Vagina (tissue), 2 donors: Measurements from ENCODE around the gene PLD1. TPM values are rescaled to one million over a fixed set of nuclear protein-coding genes. Genes with fewer than 3 reads are reported as not detected.
A peak's percentile ranks its signal among the peaks of the same experiment; 100 is the strongest.

Source experiments
- DNase-seq, 2 donors: peaks; one replicate each; pipeline ENCODE4 v3.0.0-alpha.2; 2017; ENCODE audit errors: extremely low spot score in 2 of 2
- H3K27ac ChIP-seq: fragments of 200-600 bp; sonication (generic); one replicate; pipeline ENCODE4 v1.5.1; 2019
- H3K27me3 ChIP-seq: fragments of 200-600 bp; sonication (generic); one replicate; pipeline ENCODE4 v1.5.1; 2019
- H3K36me3 ChIP-seq, 2 donors: fragments of 200-600 bp; sonication (generic); one replicate each; pipeline ENCODE4 v1.5.1; 2017 to 2019
- H3K4me1 ChIP-seq: fragments of 200-600 bp; sonication (generic); one replicate; pipeline ENCODE4 v1.5.1; 2019
- H3K4me3 ChIP-seq, 2 donors: fragments of 200-600 bp; sonication (generic); 1 replicate in 1 of 2; 2 replicates in 1 of 2; pipeline ENCODE4 v1.5.1; 2016 to 2019
- H3K9me3 ChIP-seq: fragments of 200-600 bp; sonication (generic); one replicate; pipeline ENCODE4 v1.5.1; 2019
- POLR2A ChIP-seq, 2 donors: fragments of 450-650 bp; IDR thresholded peaks; one replicate each; pipeline ENCODE4 v1.6.1; 2017; ENCODE audit warnings: antibody characterized with exemption in 2 of 2, mild to moderate bottlenecking in 2 of 2, moderate library complexity in 2 of 2
- POLR2AphosphoS5 ChIP-seq, 2 donors: sonication (generic); formaldehyde crosslinking; IDR thresholded peaks; one replicate each; pipeline ENCODE4 v1.9.0; 2017; ENCODE audit warnings: antibody characterized with exemption in 2 of 2, mild to moderate bottlenecking in 2 of 2, low read depth in 1 of 2; ENCODE audit not compliant: insufficient read depth in 1 of 2
- intact Hi-C: fragments of 100-400 bp; cut with DNase I; formaldehyde crosslinking; loops from one replicate; pipeline ENCODE4 v1.15.1; 2023
- total RNA-seq: library from RNA; depleted of rRNA; stranded (reverse); fragments of >200 nt; gene quantifications from one replicate; pipeline ENCODE4 v1.2.3, GENCODE V29; 2016
- TF ChIP-seq, protein P1 (sequence below), 3 experiments: fragments of 450-650 bp in 2 of 3; fragments of 200-600 bp in 1 of 3; sonication (generic) in 1 of 3; IDR thresholded peaks; one replicate each; pipeline ENCODE4 v1.5.1; 2017 to 2019; ENCODE audit warnings: antibody characterized with exemption in 3 of 3, mild to moderate bottlenecking in 2 of 3, moderate library complexity in 2 of 3

The PLD1 gene
- total RNA-seq, 1 donor from 2014 or later, result 35.6 TPM

DNA sequence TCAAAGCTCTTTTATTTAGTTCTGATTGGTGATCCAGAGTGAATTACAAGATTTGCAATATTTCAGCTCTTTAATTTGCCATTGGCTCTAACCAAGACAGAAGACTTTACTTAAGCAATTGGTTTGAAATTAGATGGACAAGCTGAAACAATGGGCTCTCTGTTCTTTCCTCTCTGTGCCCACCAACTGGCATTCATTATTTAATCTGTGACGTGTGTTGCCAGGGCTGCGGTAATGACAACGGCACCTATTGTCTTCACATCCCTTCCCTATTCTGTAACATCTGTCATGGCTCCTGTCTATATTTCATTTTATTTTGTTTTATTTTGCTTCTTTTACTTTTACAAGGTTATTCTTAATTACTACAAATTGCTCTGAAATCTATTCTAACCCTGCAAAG is 33.9 kb downstream of the PLD1 start:
- H3K36me3 ChIP-seq, result no peaks in the 10 kb centered on the region
- no peak for DNase-seq
- intact Hi-C loops, result loop anchor here (10.0 kb wide), 1 partner anchor 132 kb away; no protein-coding TSS in a partner anchor
- H3K4me3 ChIP-seq, result no peak overlapping the region
- H3K27ac ChIP-seq, result no peak overlapping the region
- no peak for TF ChIP-seq POLR2AphosphoS5 (IDR thresholded peaks at IDR 0.05; ENCODE audit: insufficient read depth in 1 of 2, low read depth in 1 of 2)
- TF ChIP-seq POLR2A (IDR thresholded peaks at IDR 0.05), result no peak
- TF ChIP-seq, protein P1, sequence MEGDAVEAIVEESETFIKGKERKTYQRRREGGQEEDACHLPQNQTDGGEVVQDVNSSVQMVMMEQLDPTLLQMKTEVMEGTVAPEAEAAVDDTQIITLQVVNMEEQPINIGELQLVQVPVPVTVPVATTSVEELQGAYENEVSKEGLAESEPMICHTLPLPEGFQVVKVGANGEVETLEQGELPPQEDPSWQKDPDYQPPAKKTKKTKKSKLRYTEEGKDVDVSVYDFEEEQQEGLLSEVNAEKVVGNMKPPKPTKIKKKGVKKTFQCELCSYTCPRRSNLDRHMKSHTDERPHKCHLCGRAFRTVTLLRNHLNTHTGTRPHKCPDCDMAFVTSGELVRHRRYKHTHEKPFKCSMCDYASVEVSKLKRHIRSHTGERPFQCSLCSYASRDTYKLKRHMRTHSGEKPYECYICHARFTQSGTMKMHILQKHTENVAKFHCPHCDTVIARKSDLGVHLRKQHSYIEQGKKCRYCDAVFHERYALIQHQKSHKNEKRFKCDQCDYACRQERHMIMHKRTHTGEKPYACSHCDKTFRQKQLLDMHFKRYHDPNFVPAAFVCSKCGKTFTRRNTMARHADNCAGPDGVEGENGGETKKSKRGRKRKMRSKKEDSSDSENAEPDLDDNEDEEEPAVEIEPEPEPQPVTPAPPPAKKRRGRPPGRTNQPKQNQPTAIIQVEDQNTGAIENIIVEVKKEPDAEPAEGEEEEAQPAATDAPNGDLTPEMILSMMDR (IDR thresholded peaks at IDR 0.05), result no peak
- peaks cover 14% of the 10 kb centered on the region for H3K4me1 ChIP-seq
- H3K9me3 ChIP-seq, result no peaks in the 10 kb centered on the region
- H3K27me3 ChIP-seq, result no peaks in the 10 kb centered on the region

DNA sequence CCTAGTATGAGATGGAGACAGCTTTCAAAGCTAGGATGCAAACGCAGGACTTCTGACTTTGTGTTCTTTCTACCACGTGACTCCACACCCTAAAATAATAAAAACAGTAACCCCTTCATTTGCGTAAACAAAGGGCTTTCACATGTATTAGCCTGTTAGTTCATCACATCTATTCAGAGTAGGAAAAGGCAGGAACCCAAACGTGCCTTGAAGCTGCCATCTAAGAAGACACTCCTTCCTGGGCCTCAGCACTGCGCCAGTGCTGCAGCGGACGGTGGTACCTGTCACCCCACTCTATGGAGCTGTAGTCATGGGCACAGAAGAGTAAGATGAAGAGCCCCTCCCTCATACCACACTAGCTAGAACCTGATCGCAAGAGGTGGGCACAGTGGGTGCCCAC is 34.3 kb downstream of the PLD1 start:
- no peak for DNase-seq
- TF ChIP-seq, protein P1 (IDR thresholded peaks at IDR 0.05), result no peak
- TF ChIP-seq POLR2A (IDR thresholded peaks at IDR 0.05) (no peak), POLR2AphosphoS5 (IDR thresholded peaks at IDR 0.05; ENCODE audit: insufficient read depth in 1 of 2, low read depth in 1 of 2) (no peak)
- intact Hi-C loops, result loop anchor here (10.0 kb wide), 1 partner anchor 131 kb away; no protein-coding TSS in a partner anchor
- Histone ChIP-seq H3K27ac (no peak overlapping the region), H3K9me3 (no peaks in the 10 kb centered on the region), H3K4me3 (no peak overlapping the region), H3K27me3 (no peaks in the 10 kb centered on the region), H3K36me3 (no peaks in the 10 kb centered on the region), H3K4me1 (peaks cover 18% of the 10 kb centered on the region)

DNA sequence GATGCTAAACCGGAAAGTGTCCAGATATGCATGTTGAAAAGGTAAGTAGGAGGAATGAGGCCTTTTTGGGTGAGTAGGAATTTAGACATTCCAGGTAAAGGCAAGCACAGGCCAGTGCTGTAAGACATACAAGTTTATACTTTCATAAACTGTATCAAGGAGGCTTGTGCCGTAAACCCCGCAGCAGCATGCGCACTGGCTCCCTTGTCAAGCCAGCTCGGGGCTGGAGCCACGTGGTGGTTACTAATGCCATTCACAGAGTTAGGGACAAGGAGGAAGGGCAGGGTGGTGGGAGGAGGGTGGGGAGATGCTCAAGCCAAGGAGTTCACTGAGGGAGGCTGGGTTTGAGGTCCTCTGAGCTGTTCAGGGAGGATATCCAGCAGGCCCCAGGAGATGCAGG is 35.8 kb downstream of the PLD1 start:
- no peaks in the 10 kb centered on the region for H3K36me3 ChIP-seq
- TF ChIP-seq, protein P1 (IDR thresholded peaks at IDR 0.05), result no peak
- TF ChIP-seq POLR2AphosphoS5 (IDR thresholded peaks at IDR 0.05; ENCODE audit: insufficient read depth in 1 of 2, low read depth in 1 of 2) (no peak), POLR2A (IDR thresholded peaks at IDR 0.05) (no peak)
- H3K9me3 ChIP-seq, result no peaks in the 10 kb centered on the region
- no peaks in the 10 kb centered on the region for H3K27me3 ChIP-seq
- H3K27ac ChIP-seq, result no peak overlapping the region
- H3K4me1 ChIP-seq, result peaks cover 33% of the 10 kb centered on the region
- DNase-seq, result no peak
- intact Hi-C loops, result loop anchor here (5.0 to 10.0 kb wide), 2 partner anchors 33 to 130 kb away; no protein-coding TSS in a partner anchor
- H3K4me3 ChIP-seq, result no peak overlapping the region

DNA sequence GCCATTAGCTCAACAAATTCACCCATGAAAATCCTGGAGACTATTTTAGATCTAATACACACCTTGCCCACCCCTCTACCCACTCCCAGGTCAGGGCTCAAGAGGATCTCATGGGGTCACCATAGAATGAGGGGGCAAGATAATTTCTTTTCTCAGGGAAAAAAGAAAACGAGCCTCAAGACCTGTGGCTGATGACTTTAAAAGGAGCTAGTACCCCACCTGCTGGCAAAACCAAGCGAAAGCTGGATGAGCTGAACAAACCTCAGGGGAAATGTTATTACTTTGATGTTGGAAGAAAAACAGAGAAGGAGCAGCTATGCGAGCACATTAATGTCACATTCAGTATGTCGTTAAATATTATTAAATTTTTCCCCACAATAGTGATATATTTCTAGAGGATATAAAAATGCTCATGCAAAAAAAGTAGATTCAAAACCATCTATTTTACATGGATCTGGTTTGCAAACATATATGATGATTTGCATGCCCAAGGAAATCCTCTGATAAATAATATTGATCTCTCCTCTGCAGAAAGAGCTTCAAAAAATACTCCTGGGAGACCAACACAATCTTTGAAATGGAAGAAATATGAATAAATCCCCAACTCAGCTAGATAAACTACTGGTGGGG is 37.7 kb downstream of the PLD1 start:
- no peak overlapping the region for H3K4me3 ChIP-seq
- no peaks in the 10 kb centered on the region for H3K36me3 ChIP-seq
- H3K27ac ChIP-seq, result no peak overlapping the region
- no peak for DNase-seq
- intact Hi-C loops, result loop anchor here (5.0 to 10.0 kb wide), 2 partner anchors 35 to 128 kb away; no protein-coding TSS in a partner anchor
- H3K9me3 ChIP-seq, result no peaks in the 10 kb centered on the region
- TF ChIP-seq POLR2AphosphoS5 (IDR thresholded peaks at IDR 0.05; ENCODE audit: insufficient read depth in 1 of 2, low read depth in 1 of 2) (peak in 1 of 2 donors; percentile 12), POLR2A (IDR thresholded peaks at IDR 0.05) (no peak)
- TF ChIP-seq, protein P1 (IDR thresholded peaks at IDR 0.05), result peak; percentile 37 to 64 (median 53)
- peaks cover 47% of the 10 kb centered on the region for H3K4me1 ChIP-seq
- H3K27me3 ChIP-seq, result no peaks in the 10 kb centered on the region
